Measurements from ENCODE around the gene PPP2R2B. TPM values are rescaled to one million over a fixed set of nuclear protein-coding genes. Genes with fewer than 3 reads are reported as not detected.

The PPP2R2B gene
- total RNA-seq, 1 donor from 2014 or later = 0.43 TPM

- intact Hi-C loops (cut with DNase I) = no loop called here
- no peak for ATAC-seq
These were observed 11.5 kb upstream of the PPP2R2B start for GRCh38 chr5:146890066-146890465.

GRCh38 chr5:146889169-146889568, 10.6 kb upstream of the PPP2R2B start:
- ATAC-seq (no peak), DNase-seq (ENCODE audit: missing footprints) (no peak)
- intact Hi-C loops (cut with DNase I) = no loop called here

More at GRCh38 chr5:146890066-146890465, 11.5 kb upstream of the PPP2R2B start:
- DNase-seq (ENCODE audit: missing footprints) = no peak

- DNase-seq (ENCODE audit: missing footprints) = no peak
- no peak for ATAC-seq
These were observed 9.9 kb upstream of the PPP2R2B start for GRCh38 chr5:146888351-146888978.

GRCh38 chr5:146884066-146884626, 5.6 kb upstream of the PPP2R2B start:
- DNase-seq (ENCODE audit: missing footprints) = no peak
- intact Hi-C loops (cut with DNase I) = no loop called here
- no peak for ATAC-seq

More at GRCh38 chr5:146888351-146888978, 9.9 kb upstream of the PPP2R2B start:
- intact Hi-C loops (cut with DNase I) = no loop called here

- ATAC-seq (no peak), DNase-seq (ENCODE audit: missing footprints) (no peak)
These were observed 5.0 kb upstream of the PPP2R2B start for GRCh38 chr5:146883511-146883910.

GRCh38 chr5:146880966-146881365, 2.4 kb upstream of the PPP2R2B start:
- intact Hi-C loops (cut with DNase I) = no loop called here
- no peak for ATAC-seq

More at GRCh38 chr5:146883511-146883910, 5.0 kb upstream of the PPP2R2B start:
- intact Hi-C loops (cut with DNase I) = no loop called here

GRCh38 chr5:146877783-146878475, 628 bp downstream of the PPP2R2B start:
- peak; percentile 65 for DNase-seq (ENCODE audit: missing footprints)
- intact Hi-C loops (cut with DNase I) = no loop called here
- no peak for ATAC-seq

More at GRCh38 chr5:146880966-146881365, 2.4 kb upstream of the PPP2R2B start:
- no peak for DNase-seq (ENCODE audit: missing footprints)

GRCh38 chr5:146877178-146877681, 1.3 kb downstream of the PPP2R2B start:
- no peak for ATAC-seq
- intact Hi-C loops (cut with DNase I) = no loop called here
- DNase-seq (ENCODE audit: missing footprints) = no peak

GRCh38 chr5:146873186-146873917, 5.2 kb downstream of the PPP2R2B start:
- ATAC-seq = no peak
- DNase-seq (ENCODE audit: missing footprints) = no peak
- intact Hi-C loops (cut with DNase I) = no loop called here

- intact Hi-C loops (cut with DNase I) = no loop called here
- ATAC-seq = no peak
- DNase-seq (ENCODE audit: missing footprints) = no peak
These were observed 6.4 kb downstream of the PPP2R2B start for GRCh38 chr5:146872188-146872587.

GRCh38 chr5:146867996-146868708, 10.4 kb downstream of the PPP2R2B start:
- no peak for ATAC-seq

GRCh38 chr5:146866263-146866662, 12.3 kb downstream of the PPP2R2B start:
- intact Hi-C loops (cut with DNase I) = no loop called here
- ATAC-seq (no peak), DNase-seq (ENCODE audit: missing footprints) (no peak)

More at GRCh38 chr5:146867996-146868708, 10.4 kb downstream of the PPP2R2B start:
- no peak for DNase-seq (ENCODE audit: missing footprints)
- intact Hi-C loops (cut with DNase I) = no loop called here

GRCh38 chr5:146862641-146863040, 15.9 kb downstream of the PPP2R2B start:
- DNase-seq (ENCODE audit: missing footprints) = no peak
- no peak for ATAC-seq
- intact Hi-C loops (cut with DNase I) = no loop called here

GRCh38 chr5:146860213-146860893, 18.2 kb downstream of the PPP2R2B start:
- intact Hi-C loops (cut with DNase I) = no loop called here
- DNase-seq (ENCODE audit: missing footprints) (no peak), ATAC-seq (no peak)

GRCh38 chr5:146852089-146852488, 26.5 kb downstream of the PPP2R2B start:
- intact Hi-C loops (cut with DNase I) = no loop called here
- ATAC-seq (no peak), DNase-seq (ENCODE audit: missing footprints) (no peak)

- ATAC-seq (no peak), DNase-seq (ENCODE audit: missing footprints) (no peak)
- intact Hi-C loops (cut with DNase I) = no loop called here
These were observed 27.4 kb downstream of the PPP2R2B start for GRCh38 chr5:146851133-146851532.

GRCh38 chr5:146849694-146850303, 28.8 kb downstream of the PPP2R2B start:
- intact Hi-C loops (cut with DNase I) = no loop called here
- no peak for DNase-seq (ENCODE audit: missing footprints)
- no peak for ATAC-seq

GRCh38 chr5:146848133-146848532, 30.4 kb downstream of the PPP2R2B start:
- DNase-seq (ENCODE audit: missing footprints) (no peak), ATAC-seq (no peak)
- intact Hi-C loops (cut with DNase I) = no loop called here

All from Right ventricle myocardium inferior (tissue), 1 donor.